DND-41 (cell line): ENCODE measurements around the gene NRDE2.

ENCODE experiments used
- CTCF ChIP-seq: IDR thresholded peaks from 2 replicates; pipeline ENCODE4 v1.5.1; 2012; ENCODE audit warnings: borderline replicate concordance, low read length, moderate library complexity, mild to moderate bottlenecking; ENCODE audit not compliant: poor library complexity, severe bottlenecking; ENCODE audit errors: extremely low read depth
- EZH2 ChIP-seq: IDR thresholded peaks from 3 replicates; pipeline ENCODE4 v1.6.1; 2012; ENCODE audit warnings: borderline replicate concordance, low read depth, mild to moderate bottlenecking, moderate library complexity, low read length, inconsistent platforms; ENCODE audit not compliant: severe bottlenecking

DNA sequence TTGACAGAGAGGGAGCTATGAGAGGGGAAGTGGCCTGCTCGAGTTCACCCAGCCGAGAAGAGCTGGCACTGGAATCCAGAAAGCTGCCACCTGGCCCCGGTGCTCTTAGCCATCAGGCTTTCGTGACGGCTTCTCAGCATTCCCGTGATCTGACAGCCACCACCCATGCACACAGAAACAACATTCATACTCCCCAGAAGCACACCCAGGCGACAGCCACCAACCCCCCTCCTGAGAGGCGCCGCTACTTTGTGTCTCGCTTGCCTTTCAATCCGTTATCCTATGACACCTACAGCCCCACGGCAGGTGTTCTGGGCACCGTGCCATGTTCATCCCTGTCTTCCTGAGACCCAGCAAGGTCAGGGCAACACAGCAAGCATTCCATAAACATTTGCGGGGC, 44.0 kb downstream of the NRDE2 start:
- no peak for TF ChIP-seq EZH2
- no peak for TF ChIP-seq CTCF
